Adrenal gland (tissue), 12 donors: Measurements from ENCODE around the gene GRIA4. TPM values are rescaled to one million over a fixed set of nuclear protein-coding genes. Genes with fewer than 3 reads are reported as not detected.

Experiments
- DNase-seq, 7 donors: peaks; one replicate each; pipeline ENCODE4 v3.0.0-alpha.2; 2019 to 2020
- H3K27ac ChIP-seq, 5 donors: fragments of 200-600 bp; sonication (generic) in 4 of 5; 1 replicate in 3 of 5; 2 replicates in 2 of 5; pipeline versions ENCODE4 v1.5.1 to v1.8.0; 2016 to 2020; ENCODE audit warnings: mild to moderate bottlenecking in 1 of 5
- H3K27me3 ChIP-seq: fragments of 200-600 bp; 2 replicates; pipeline ENCODE4 v1.8.0; 2021
- H3K36me3 ChIP-seq, 2 donors: fragments of 200-600 bp; replicated peaks in 1 of 2; 1 replicate in 1 of 2; 2 replicates in 1 of 2; pipeline versions ENCODE4 v1.5.1 to v1.8.0; 2018 to 2022
- H3K4me1 ChIP-seq, 2 donors: fragments of 200-600 bp; replicated peaks in 1 of 2; 1 replicate in 1 of 2; 2 replicates in 1 of 2; pipeline versions ENCODE4 v1.5.1 to v1.8.0; 2018 to 2021
- H3K4me3 ChIP-seq, 4 donors: fragments of 200-600 bp; sonication (generic) in 3 of 4; one replicate each; pipeline ENCODE4 v1.5.1; 2016 to 2018
- H3K9me3 ChIP-seq, 3 donors: fragments of 200-600 bp; sonication (generic) in 1 of 3; replicated peaks in 1 of 3; 1 replicate in 2 of 3; 2 replicates in 1 of 3; pipeline versions ENCODE4 v1.5.1 to v1.8.0; 2016 to 2021
- POLR2A ChIP-seq, 2 donors: fragments of 450-650 bp; IDR thresholded peaks; one replicate each; pipeline ENCODE4 v1.6.1; 2017; ENCODE audit warnings: antibody characterized with exemption in 2 of 2, mild to moderate bottlenecking in 2 of 2, moderate library complexity in 1 of 2
- WGBS, 4 donors: extraction: QIAGEN DNeasy Blood & Tissue Kit in 2 of 4; methylation state at CpG; one replicate each; pipeline versions ENCODE4 v1.1.5 to v1.1.7; 2013 to 2017; 5-methylcytosine and 5-hydroxymethylcytosine counted together
- intact Hi-C, 2 donors: fragments of 100-400 bp; cut with DNase I; formaldehyde crosslinking; loops; one replicate each; pipeline versions ENCODE4 v1.14.1 to v1.15.0; 2022 to 2023
- polyA plus RNA-seq, 3 donors: library from polyadenylated mRNA; stranded (reverse); fragments of 200-250 nt in 2 of 3; fragments of 350-450 nt in 1 of 3; fragmentation: Illumina TruSeq in 1 of 3; extraction: RNeasy Lipid Tissue Mini Kit (QIAGEN cat#74804) in 1 of 3; gene quantifications; one replicate each; pipeline ENCODE4 v1.2.3, GENCODE V29; 2013 to 2014
- total RNA-seq, 9 donors: library from RNA; depleted of rRNA in 4 of 9; stranded (reverse); fragments of >200 nt in 4 of 9; fragments of 120-200 nt in 1 of 9; fragmentation: NEBNext Ultra II Directional in 1 of 9; extraction: Animal tissue kit (Norgen Biotek cat#: 25700) in 1 of 9; gene quantifications; one replicate each; pipeline versions ENCODE4 v1.1.0 to v1.2.4, GENCODE V29; 2013 to 2023
- TF ChIP-seq, protein P1 (sequence below), 6 experiments: fragments of 450-650 bp in 4 of 6; fragments of 200-600 bp in 2 of 6; sonication (generic) in 1 of 6; IDR thresholded peaks; 1 replicate in 5 of 6; 2 replicates in 1 of 6; pipeline versions ENCODE4 v1.5.1 to v1.8.0; 2016 to 2021; ENCODE audit warnings: antibody characterized with exemption in 6 of 6, mild to moderate bottlenecking in 2 of 6, moderate library complexity in 1 of 6
- donor health status: healthy with polysubstance abuse.
- donor health status: Bipolar disorder and iron deficiency.
- donor health status: DM: yes; HTN: yes; CAD: no.
- donor health status: DM: no; HTN: no; CAD: no.
- donor health status: DM: no; HTN: no; CAD: no.
- donor health status: DM: yes; HTN: yes; CAD: no.

The GRIA4 gene
- total and polyA plus RNA-seq, 12 donors, result 0.16 to 6.2 (median 2.0) TPM; not detected in 3

DNA sequence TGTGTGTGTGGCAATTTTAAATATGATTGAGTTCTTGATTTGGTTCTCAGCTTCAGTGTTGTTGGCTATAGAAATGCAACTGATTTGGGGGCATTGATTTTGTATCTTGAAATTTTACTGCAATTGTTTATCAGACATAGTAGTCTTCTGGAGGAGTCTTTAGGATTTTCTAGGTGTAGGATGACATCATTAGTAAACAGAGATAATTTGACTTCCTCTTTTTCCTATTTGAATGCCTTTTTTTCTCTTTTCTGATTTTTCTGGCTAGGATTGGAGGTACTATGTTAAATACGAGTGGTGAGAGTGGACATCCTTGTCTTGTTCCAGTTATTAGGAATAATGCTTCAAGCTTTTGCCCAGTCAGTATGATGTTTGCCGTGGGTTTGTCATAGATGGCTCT, 287.3 kb downstream of the GRIA4 start:
- no peaks in the 10 kb centered on the region for H3K27me3 ChIP-seq
- WGBS, 4 donors, result 76 to 88% (median 77%) methylated on average over 2 of the region's 2 CpGs
- intact Hi-C loops, result no loop called here
- H3K4me3 ChIP-seq, result no peak overlapping the region
- TF ChIP-seq POLR2A (IDR thresholded peaks at IDR 0.05), result no peak
- TF ChIP-seq, protein P1, sequence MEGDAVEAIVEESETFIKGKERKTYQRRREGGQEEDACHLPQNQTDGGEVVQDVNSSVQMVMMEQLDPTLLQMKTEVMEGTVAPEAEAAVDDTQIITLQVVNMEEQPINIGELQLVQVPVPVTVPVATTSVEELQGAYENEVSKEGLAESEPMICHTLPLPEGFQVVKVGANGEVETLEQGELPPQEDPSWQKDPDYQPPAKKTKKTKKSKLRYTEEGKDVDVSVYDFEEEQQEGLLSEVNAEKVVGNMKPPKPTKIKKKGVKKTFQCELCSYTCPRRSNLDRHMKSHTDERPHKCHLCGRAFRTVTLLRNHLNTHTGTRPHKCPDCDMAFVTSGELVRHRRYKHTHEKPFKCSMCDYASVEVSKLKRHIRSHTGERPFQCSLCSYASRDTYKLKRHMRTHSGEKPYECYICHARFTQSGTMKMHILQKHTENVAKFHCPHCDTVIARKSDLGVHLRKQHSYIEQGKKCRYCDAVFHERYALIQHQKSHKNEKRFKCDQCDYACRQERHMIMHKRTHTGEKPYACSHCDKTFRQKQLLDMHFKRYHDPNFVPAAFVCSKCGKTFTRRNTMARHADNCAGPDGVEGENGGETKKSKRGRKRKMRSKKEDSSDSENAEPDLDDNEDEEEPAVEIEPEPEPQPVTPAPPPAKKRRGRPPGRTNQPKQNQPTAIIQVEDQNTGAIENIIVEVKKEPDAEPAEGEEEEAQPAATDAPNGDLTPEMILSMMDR (IDR thresholded peaks at IDR 0.05), result no peak
- H3K27ac ChIP-seq, result no peak overlapping the region
- no peaks in the 10 kb centered on the region for H3K36me3 ChIP-seq
- no peaks in the 10 kb centered on the region for H3K4me1 ChIP-seq
- H3K9me3 ChIP-seq, result no peaks in the 10 kb centered on the region
- DNase-seq, result no peak

- Histone ChIP-seq H3K36me3 (no peaks in the 10 kb centered on the region), H3K27me3 (no peaks in the 10 kb centered on the region), H3K27ac (no peak overlapping the region), H3K4me1 (no peaks in the 10 kb centered on the region), H3K9me3 (no peaks in the 10 kb centered on the region), H3K4me3 (no peak overlapping the region)
- intact Hi-C loops, result no loop called here
- TF ChIP-seq, protein P1 (IDR thresholded peaks at IDR 0.05), result no peak
- no peak for TF ChIP-seq POLR2A (IDR thresholded peaks at IDR 0.05)
- 85 to 93% (median 86%) methylated on average over 4 of the region's 4 CpGs for WGBS, 4 donors
- DNase-seq, result no peak
Observed at GRCh38 chr11:105899772-105900171, 289.9 kb downstream of the GRIA4 start.

DNA sequence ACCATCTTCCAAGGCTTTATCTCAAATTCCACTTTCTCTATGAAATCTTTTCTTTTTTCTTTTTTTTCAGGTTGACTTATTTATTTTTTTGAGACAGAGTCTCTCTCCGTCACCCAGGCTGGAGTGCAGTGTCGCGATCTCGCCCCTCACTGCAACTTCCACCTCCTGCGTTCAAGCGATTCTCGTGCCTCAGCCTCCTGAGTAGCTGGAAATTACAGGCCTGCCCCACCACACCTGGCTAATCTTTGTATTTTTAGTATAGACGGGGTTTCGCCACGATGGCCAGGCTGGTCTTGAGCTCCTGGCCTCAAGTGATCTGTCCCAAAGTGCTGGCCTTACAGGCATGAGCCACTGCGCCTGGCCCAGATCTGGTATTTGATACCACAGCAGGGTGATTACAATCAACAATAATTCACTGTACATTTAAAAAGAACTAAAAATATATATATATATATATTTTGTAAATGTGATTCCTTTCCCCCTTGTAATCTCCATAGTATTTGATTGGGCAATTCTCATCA, 290.7 kb downstream of the GRIA4 start:
- 92 to 97% (median 95%) methylated on average over 11 of the region's 11 CpGs for WGBS, 4 donors
- H3K27ac ChIP-seq, result no peak overlapping the region
- no peak for DNase-seq
- TF ChIP-seq, protein P1 (IDR thresholded peaks at IDR 0.05), result no peak
- TF ChIP-seq POLR2A (IDR thresholded peaks at IDR 0.05), result no peak
- H3K9me3 ChIP-seq, result no peaks in the 10 kb centered on the region
- no peaks in the 10 kb centered on the region for H3K36me3 ChIP-seq
- no peaks in the 10 kb centered on the region for H3K4me1 ChIP-seq
- no peaks in the 10 kb centered on the region for H3K27me3 ChIP-seq
- intact Hi-C loops, result no loop called here
- no peak overlapping the region for H3K4me3 ChIP-seq

DNA sequence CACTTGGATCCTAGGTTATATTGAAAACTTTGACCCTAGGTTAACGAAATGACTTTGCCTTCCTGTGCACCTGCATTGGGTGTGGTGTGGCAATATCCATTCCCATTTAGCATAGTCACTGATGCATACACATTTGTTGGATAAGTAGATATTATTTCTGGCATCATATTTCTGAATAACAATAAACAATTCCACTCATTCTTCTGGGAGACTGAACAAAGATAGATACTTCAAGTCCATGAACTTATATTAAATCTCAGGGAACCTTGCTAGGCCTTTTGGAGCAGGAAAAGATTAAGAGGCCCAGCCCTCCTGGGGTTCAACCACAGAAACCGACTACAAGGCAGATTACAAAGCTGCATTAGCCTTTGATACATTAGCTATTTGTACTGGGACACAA, 293.2 kb downstream of the GRIA4 start:
- Histone ChIP-seq H3K27me3 (no peaks in the 10 kb centered on the region), H3K4me3 (no peak overlapping the region), H3K27ac (no peak overlapping the region), H3K4me1 (no peaks in the 10 kb centered on the region), H3K9me3 (no peaks in the 10 kb centered on the region), H3K36me3 (no peaks in the 10 kb centered on the region)
- intact Hi-C loops, result no loop called here
- no peak for TF ChIP-seq POLR2A (IDR thresholded peaks at IDR 0.05)
- TF ChIP-seq, protein P1 (IDR thresholded peaks at IDR 0.05), result no peak
- WGBS, 4 donors, result 54 to 83% (median 60%) methylated on average over 2 of the region's 2 CpGs
- no peak for DNase-seq
